ENCODE data around the gene CPOX.
"Not testable (repeated sequence)": the region's sequence is repeated elsewhere in the genome, so short reads cannot be mapped to it uniquely, and the experiment has no call there.

Gene CPOX

GRCh38 chr3:98561727-98562521 is 31.5 kb downstream of the CPOX start:
- no peak for FAIRE-seq

DNA sequence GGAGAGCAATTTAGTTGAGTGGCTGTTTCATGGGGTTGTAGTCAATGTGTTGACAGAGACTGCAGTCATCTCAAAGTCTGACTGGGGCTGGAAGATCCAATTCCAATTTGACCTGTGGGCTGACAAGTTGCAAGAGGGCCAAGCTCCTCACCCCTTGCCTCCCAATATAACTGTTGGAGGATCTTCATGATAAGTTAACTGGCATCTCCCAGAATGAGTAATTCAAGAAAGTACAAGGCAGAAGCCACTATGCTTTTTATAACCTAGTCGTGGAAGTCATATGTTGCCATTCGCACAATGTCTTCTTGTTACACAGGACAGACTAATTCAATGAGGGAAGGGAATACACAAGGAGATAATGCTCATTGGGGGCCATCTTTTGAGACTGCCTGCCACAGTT is 32.5 kb downstream of the CPOX start:
- no peak for FAIRE-seq

DNA sequence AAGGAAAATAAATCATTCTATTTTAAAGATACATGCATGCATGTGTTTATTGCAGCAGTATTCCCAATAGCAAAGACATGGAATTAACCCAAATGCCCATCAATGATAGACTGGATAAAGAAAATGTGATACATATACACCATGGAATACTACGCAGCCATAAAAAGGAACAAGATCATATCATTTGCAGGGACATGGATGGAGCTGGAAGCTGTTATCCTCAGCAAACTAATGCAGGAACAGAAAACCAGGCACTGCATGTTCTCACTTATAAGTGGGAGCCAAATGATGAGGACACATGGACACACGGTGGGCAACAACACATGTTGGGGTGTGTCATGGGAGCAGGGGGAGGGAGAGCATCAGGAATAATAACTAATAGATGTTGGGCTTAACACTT is 33.6 kb downstream of the CPOX start:
- FAIRE-seq: not testable (repeated sequence)

DNA sequence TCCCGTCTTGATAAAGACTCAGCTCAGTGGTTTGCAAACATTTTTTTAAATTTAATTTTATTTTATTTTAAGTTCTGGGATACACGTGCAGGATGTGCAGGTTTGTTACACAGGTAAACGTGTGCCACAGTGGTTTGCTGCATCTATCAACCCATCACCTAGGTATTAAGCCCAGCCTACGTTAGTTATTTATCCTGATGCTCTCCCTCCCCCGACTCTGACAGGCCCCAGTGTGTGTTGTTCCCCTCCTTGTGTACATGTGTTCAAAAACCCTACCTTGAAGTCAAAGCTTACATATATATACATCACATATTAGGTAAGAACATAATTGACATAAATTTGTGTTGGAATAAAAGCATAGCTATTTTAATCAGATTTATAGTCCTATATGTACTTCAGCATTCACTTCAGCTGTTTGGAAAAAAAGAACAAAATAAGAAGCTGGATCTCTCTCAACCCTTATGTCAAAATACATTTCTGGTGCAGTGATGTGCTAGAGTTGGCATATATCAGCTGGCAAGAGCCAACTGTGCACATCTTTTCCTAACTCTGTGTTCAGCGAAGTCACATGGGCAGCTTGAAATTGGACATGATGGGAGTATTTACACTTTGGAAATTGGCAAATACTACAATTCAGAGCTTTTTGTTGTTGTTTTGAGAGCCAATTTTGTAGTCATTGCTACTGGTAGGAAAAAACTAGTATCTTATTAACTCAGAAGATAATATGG is 35.1 kb downstream of the CPOX start:
- FAIRE-seq: no peak

DNA sequence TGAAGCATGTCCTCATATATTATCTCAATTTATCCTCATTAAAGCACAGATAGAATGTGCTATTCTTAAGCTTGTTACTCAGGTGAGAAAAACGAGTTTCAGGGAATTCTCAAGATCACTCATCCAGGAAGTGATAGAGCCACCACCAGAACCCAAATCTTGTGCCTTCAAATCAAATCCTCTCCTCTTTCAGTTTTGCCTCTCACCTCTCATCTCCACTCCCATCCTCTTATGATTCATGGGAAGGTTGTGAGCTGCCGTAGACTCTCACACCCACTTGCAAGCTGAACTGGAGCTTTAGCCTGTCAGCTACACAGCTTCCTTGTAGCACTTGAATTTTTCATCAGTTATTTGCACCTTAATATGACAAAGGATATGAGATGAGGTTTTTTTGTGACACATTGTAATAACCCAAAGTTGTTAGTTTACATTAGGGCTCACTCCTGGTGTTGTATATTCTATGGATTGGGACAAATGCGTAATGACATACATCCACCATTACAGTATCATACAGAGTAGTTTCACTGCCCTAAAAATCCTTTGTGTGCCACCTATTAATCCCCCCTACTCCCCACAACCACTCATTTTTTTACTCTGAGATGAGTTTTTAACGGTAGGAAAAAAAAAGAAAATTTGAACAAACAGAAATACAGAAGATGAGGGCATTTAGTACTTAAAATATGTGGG is 35.9 kb downstream of the CPOX start:
- no peak for FAIRE-seq

GRCh38 chr3:98556164-98557130 is 37.0 kb downstream of the CPOX start:
- no peak for FAIRE-seq

DNA sequence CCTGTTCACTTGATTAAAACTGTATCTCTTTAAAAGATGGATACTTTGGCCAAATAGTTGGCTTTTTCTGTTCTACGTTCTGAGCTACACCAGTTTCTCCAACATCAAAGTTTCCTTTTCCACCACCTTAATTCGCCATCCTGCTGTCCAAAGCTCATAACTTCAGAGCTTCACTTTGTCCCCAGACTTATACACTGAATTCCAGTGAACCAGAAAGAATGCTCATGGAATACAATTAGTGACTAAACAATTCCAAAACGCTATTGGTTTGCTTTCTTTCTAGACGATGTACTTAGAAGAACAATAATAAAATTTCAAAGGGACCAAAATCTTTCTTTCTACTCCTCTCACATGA is 38.4 kb downstream of the CPOX start:
- no peak for FAIRE-seq

DNA sequence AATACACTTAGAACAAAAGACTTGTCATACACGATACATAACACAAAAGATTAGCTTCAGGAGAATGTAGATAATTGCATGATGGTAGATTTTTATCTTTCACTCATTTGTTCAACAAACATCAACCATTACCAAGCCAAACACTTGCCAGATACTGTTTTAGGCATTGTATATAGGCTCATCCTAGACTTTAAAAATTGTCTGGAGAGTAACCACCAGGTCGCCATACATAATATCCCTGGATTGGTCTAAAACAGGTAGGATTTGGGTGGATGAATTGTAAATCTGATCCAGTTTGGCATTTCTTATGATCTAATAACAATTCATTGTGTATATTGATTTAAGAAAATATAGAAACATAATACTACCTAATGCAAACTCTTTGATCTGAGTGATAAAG is 38.8 kb downstream of the CPOX start:
- no peak for FAIRE-seq

- FAIRE-seq: no peak
Measured at GRCh38 chr3:98553753-98554152, 39.7 kb downstream of the CPOX start.

- FAIRE-seq: no peak
Measured at GRCh38 chr3:98553021-98553563, 40.3 kb downstream of the CPOX start.

GRCh38 chr3:98552232-98553020 is 41.0 kb downstream of the CPOX start:
- no peak for FAIRE-seq

DNA sequence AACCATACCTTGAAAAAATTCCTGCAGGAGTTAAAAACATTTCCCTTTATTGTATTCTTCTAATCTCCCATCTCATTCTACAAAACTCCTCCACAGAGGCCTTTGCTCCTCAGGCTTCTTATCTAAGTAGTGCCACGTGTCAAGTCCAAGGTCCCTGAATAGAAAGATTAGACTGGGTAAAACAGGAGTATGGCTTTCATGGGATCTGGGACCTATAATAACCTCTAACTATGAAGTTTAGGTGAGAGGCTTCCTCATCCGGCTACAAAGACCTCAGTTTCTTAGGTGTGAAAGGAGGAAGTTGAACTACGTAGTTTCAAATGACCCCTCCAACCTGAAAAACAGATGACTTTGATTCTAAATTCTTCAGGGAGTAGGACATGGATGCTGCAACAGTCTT is 41.7 kb downstream of the CPOX start:
- no peak for FAIRE-seq

- no peak for FAIRE-seq
Measured at GRCh38 chr3:98551236-98551635, 42.2 kb downstream of the CPOX start.

DNA sequence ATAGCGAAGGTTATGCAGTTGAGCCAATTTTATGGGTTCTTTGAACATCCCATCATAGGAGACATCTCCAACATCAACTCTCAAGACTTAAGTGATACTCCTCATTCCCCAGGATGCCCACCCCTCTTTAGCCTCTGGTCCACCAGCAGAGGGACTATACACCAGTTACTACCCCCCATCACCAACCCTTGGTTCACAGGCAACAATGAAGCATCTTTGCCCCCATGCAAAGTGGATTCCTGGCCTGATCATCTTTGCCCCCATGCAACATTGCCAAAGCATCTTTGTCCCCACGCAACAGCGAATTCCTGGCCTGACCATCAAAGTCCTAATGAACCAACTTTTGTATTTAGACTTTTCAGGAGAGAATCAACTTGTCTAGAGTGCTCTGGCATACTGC is 42.6 kb downstream of the CPOX start:
- no peak for FAIRE-seq

DNA sequence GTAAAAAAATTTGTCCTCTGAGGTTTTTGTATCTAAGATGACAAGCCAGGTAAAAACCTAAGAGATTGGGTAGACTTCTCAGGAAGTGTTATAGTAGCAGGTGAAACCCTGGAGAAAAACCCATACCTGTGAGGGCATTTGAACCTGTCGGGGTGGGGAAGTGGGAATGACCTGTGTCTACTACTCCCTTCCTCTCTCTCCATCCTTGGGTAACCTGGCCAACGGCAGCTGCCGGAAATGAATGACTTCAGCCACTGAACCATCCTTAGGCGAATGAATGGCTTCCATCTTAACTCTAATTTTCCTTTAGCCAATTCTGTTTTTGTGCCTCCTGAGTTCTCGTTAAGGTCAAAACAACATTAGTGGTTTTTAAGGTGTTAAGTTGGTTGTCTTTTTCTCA is 44.9 kb downstream of the CPOX start:
- FAIRE-seq: no peak

GRCh38 chr3:98545940-98546339 is 47.5 kb downstream of the CPOX start:
- FAIRE-seq: no peak

- FAIRE-seq: no peak
Measured at GRCh38 chr3:98542623-98543022, 50.8 kb downstream of the CPOX start.

- FAIRE-seq: no peak
Measured at GRCh38 chr3:98541695-98542094, 51.7 kb downstream of the CPOX start.

DNA sequence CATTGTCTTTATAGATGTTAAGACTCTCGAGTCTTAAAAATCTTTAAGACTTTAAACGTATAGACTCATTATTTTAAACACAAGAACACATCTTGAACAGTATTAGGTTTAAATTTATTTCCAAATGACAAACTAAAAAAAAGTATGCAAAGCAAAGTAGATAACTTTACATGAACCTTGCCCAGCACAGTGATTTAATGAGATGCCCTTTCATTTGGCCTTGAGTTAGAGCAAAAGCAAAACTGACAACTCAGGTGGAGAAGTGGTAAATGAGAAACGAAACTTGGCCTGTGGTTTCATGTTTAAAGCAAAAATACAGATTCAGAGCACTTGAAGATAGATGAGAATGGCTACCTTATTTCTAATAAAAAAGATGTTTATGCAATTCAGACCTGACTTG is 53.1 kb downstream of the CPOX start:
- no peak for FAIRE-seq

GRCh38 chr3:98536456-98537017 is 56.9 kb downstream of the CPOX start:
- no peak for FAIRE-seq

- FAIRE-seq: no peak
Measured at GRCh38 chr3:98534734-98535133, 58.7 kb downstream of the CPOX start.
